ENCODE results near the gene COL9A3.
A peak's percentile ranks its signal among the peaks of the same experiment; 100 is the strongest.

COL9A3 gene

GRCh38 chr20:62779417-62779685 is 37.5 kb upstream of the COL9A3 start:
- FAIRE-seq = no peak

- FAIRE-seq = no peak
Measured at GRCh38 chr20:62780204-62780603, 36.6 kb upstream of the COL9A3 start.

- FAIRE-seq = no peak
Measured at GRCh38 chr20:62780696-62781095, 36.2 kb upstream of the COL9A3 start.

- no peak for FAIRE-seq
Measured at GRCh38 chr20:62782149-62782892, 34.5 kb upstream of the COL9A3 start.

GRCh38 chr20:62782893-62783278 is 34.0 kb upstream of the COL9A3 start:
- no peak for FAIRE-seq

- FAIRE-seq = no peak
Measured at GRCh38 chr20:62784497-62784896, 32.4 kb upstream of the COL9A3 start.

- FAIRE-seq = no peak
Measured at GRCh38 chr20:62785393-62785792, 31.5 kb upstream of the COL9A3 start.

- no peak for FAIRE-seq
Measured at GRCh38 chr20:62786157-62786556, 30.7 kb upstream of the COL9A3 start.

GRCh38 chr20:62787321-62787720 is 29.5 kb upstream of the COL9A3 start:
- no peak for FAIRE-seq

- no peak for FAIRE-seq
Measured at GRCh38 chr20:62787866-62788265, 29.0 kb upstream of the COL9A3 start.

- no peak for FAIRE-seq
Measured at GRCh38 chr20:62788607-62789006, 28.2 kb upstream of the COL9A3 start.

- no peak for FAIRE-seq
Measured at GRCh38 chr20:62790075-62790474, 26.8 kb upstream of the COL9A3 start.

GRCh38 chr20:62791301-62792181 is 25.3 kb upstream of the COL9A3 start:
- FAIRE-seq = peak; percentile 34

- FAIRE-seq = no peak
Measured at GRCh38 chr20:62792182-62792939, 24.5 kb upstream of the COL9A3 start.

GRCh38 chr20:62792940-62793756 is 23.7 kb upstream of the COL9A3 start:
- FAIRE-seq = no peak

- FAIRE-seq = no peak
Measured at GRCh38 chr20:62793757-62794006, 23.2 kb upstream of the COL9A3 start.

- FAIRE-seq = peak; percentile 44
Measured at GRCh38 chr20:62794007-62794724, 22.7 kb upstream of the COL9A3 start.

- no peak for FAIRE-seq
Measured at GRCh38 chr20:62795023-62795761, 21.7 kb upstream of the COL9A3 start.

GRCh38 chr20:62796699-62797491 is 20.0 kb upstream of the COL9A3 start:
- FAIRE-seq = no peak

GRCh38 chr20:62797671-62798532 is 18.9 kb upstream of the COL9A3 start:
- no peak for FAIRE-seq

All from G401.6 (cell line).